ENCODE results near the gene PRKAB2.

Gene PRKAB2

DNA sequence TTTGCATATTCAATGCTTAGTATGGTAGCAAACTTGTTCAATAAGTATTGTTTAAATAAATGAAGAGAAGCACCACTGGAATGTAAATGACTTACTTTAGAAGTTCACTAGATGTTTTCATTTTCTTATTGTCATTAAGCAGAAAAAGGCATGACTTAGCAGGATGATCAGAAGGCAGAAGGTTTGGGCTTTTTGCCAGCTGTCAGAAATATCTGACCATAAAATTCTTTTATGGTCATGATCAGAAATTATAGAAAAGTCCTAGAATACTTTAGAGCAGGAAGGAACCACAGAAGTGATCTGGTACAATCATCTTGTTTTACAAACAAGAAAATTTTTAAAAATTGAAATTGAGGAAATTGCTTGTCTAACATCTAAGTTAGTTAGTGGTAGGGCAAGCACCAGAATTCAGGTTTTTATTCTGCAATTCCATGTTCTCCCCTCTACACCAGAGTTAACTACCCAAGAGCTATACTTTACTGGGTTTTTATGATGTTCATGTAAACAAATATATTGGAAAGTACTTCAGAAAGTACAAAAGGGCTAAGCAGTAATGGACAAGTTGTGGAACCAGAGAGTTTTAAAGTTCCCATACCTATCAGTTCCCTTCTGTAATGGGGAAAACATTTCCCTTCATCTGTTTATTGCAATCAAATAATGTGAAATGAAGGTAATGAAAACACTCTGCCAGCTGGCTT lies 42.7 kb upstream of the PRKAB2 start:
- no peak for DNase-seq (ENCODE audit: extremely low spot score)
- CTCF ChIA-PET = no interaction called here
- POLR2A ChIA-PET = no interaction called here
- no peak for TF ChIP-seq HDGF (IDR thresholded peaks at IDR 0.05; ENCODE audit: borderline replicate concordance)
- TF ChIP-seq, protein P1, sequence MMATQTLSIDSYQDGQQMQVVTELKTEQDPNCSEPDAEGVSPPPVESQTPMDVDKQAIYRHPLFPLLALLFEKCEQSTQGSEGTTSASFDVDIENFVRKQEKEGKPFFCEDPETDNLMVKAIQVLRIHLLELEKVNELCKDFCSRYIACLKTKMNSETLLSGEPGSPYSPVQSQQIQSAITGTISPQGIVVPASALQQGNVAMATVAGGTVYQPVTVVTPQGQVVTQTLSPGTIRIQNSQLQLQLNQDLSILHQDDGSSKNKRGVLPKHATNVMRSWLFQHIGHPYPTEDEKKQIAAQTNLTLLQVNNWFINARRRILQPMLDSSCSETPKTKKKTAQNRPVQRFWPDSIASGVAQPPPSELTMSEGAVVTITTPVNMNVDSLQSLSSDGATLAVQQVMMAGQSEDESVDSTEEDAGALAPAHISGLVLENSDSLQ (IDR thresholded peaks at IDR 0.05) = 0 out of 2 replicates have a peak, but pooled peaks have one; percentile 5
- TF ChIP-seq ARNT (IDR thresholded peaks at IDR 0.05) = no peak

DNA sequence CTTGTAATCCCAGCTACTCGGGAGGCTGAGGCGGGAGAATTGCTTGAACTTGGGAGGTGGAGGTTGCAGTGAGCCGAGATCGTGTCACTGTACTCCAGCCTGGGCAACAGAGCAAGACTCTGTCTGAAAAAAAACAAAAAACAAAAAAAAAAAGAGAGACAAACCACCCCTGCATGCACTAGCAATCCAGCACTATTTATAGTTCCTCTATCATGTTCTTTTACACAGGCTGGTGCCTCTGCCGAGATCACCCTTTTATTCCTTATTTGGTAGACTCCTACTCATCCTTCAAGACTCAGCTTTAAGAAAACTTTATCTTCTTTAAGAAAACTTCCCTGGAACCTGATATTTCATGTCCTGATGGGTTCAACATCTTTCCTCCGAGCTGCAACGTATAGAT lies 42.1 kb upstream of the PRKAB2 start:
- DNase-seq (ENCODE audit: extremely low spot score) = no peak
- CTCF ChIA-PET = no interaction called here
- TF ChIP-seq FOXM1 (IDR thresholded peaks at IDR 0.05; ENCODE audit: borderline replicate concordance) = no peak
- TF ChIP-seq ZNF384 (IDR thresholded peaks at IDR 0.05) = no peak
- TF ChIP-seq FOXK2 (IDR thresholded peaks at IDR 0.05) = no peak
- TF ChIP-seq FOXA1 (IDR thresholded peaks at IDR 0.05) = no peak
- TF ChIP-seq CTBP1 (IDR thresholded peaks at IDR 0.05; ENCODE audit: borderline replicate concordance) = no peak
- no peak for TF ChIP-seq SP1 (IDR thresholded peaks at IDR 0.05)
- no peak for TF ChIP-seq BHLHE40 (IDR thresholded peaks at IDR 0.05; ENCODE audit: borderline replicate concordance)
- no peak for TF ChIP-seq LEF1 (IDR thresholded peaks at IDR 0.05; ENCODE audit: borderline replicate concordance)
- TF ChIP-seq, protein P1 (IDR thresholded peaks at IDR 0.05) = no peak
- TF ChIP-seq TARDBP (IDR thresholded peaks at IDR 0.05) = no peak
- no peak for TF ChIP-seq ARNT (IDR thresholded peaks at IDR 0.05)
- TF ChIP-seq HDGF (IDR thresholded peaks at IDR 0.05; ENCODE audit: borderline replicate concordance) = no peak
- TF ChIP-seq NFRKB (IDR thresholded peaks at IDR 0.05) = no peak
- TF ChIP-seq SUZ12 (IDR thresholded peaks at IDR 0.05) = no peak
- no peak for TF ChIP-seq L3MBTL2 (conservative IDR thresholded peaks at IDR 0.05)
- TF ChIP-seq ELF4 (IDR thresholded peaks at IDR 0.05) = no peak
- POLR2A ChIA-PET = no interaction called here

DNA sequence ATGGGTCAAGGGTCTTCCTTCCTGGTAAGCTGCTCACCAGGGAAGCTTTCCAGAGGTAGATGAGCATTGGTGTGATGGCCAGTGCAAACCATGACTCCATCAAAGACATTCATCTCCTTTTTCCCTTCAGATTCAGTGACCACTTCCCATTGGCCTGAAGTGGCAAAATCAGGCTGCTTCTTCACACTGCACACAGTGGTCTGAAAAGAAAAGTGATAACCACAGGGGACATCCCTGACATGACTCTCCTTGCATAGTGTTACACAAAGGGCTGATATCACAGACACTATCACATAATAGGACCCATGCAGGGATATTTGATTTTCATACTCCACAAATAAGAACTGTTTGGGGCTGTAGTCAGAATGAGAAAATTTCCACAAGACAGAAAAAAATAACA lies 41.0 kb upstream of the PRKAB2 start:
- ChIA-PET POLR2A (no interaction called here), CTCF (no interaction called here)
- no peak for DNase-seq (ENCODE audit: extremely low spot score)
- TF ChIP-seq HDGF (IDR thresholded peaks at IDR 0.05; ENCODE audit: borderline replicate concordance) (no peak), L3MBTL2 (conservative IDR thresholded peaks at IDR 0.05) (no peak), ZNF384 (IDR thresholded peaks at IDR 0.05) (no peak), FOXM1 (IDR thresholded peaks at IDR 0.05; ENCODE audit: borderline replicate concordance) (no peak), FOXK2 (IDR thresholded peaks at IDR 0.05) (no peak), CTBP1 (IDR thresholded peaks at IDR 0.05; ENCODE audit: borderline replicate concordance) (no peak), NFRKB (IDR thresholded peaks at IDR 0.05) (no peak), FOXA1 (IDR thresholded peaks at IDR 0.05) (no peak), BHLHE40 (IDR thresholded peaks at IDR 0.05; ENCODE audit: borderline replicate concordance) (no peak), SP1 (IDR thresholded peaks at IDR 0.05) (no peak), ELF4 (IDR thresholded peaks at IDR 0.05) (no peak)
- TF ChIP-seq, protein P1 (IDR thresholded peaks at IDR 0.05) = no peak

DNA sequence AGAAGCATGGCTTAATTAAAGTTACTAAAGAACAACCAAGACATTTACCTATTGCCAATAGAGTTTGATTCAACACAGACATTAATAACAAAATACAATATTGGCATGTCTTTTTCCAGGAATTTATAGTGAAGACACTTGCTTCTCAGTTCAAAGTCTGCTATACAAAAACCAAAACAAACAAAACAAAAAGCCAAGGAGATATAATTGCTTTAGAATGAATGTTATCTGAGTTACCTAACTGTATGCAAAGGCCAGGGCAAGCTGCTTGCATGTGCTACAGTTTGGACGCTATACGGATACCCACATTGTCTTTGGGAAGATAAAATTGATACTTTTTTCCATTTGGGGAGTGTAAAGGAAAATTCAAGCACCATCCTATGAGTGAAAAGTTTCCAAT lies 39.3 kb upstream of the PRKAB2 start:
- DNase-seq (ENCODE audit: extremely low spot score) = no peak
- CTCF ChIA-PET = no interaction called here
- POLR2A ChIA-PET = interaction anchor here (0.8 kb wide), 1 partner anchor 31 kb away, joined by 3 read pairs; the partner anchor contains the start of gene CHD1L
- TF ChIP-seq ELF4 (IDR thresholded peaks at IDR 0.05) (no peak), ARNT (IDR thresholded peaks at IDR 0.05) (no peak), CTBP1 (IDR thresholded peaks at IDR 0.05; ENCODE audit: borderline replicate concordance) (no peak), SP1 (IDR thresholded peaks at IDR 0.05) (no peak), FOXM1 (IDR thresholded peaks at IDR 0.05; ENCODE audit: borderline replicate concordance) (no peak), TARDBP (IDR thresholded peaks at IDR 0.05) (no peak), FOXK2 (IDR thresholded peaks at IDR 0.05) (no peak), FOXA1 (IDR thresholded peaks at IDR 0.05) (no peak), BHLHE40 (IDR thresholded peaks at IDR 0.05; ENCODE audit: borderline replicate concordance) (no peak), LEF1 (IDR thresholded peaks at IDR 0.05; ENCODE audit: borderline replicate concordance) (no peak), NFRKB (IDR thresholded peaks at IDR 0.05) (no peak), ZNF384 (IDR thresholded peaks at IDR 0.05) (no peak), SUZ12 (IDR thresholded peaks at IDR 0.05) (no peak)
- TF ChIP-seq, protein P1 (IDR thresholded peaks at IDR 0.05) = no peak

DNA sequence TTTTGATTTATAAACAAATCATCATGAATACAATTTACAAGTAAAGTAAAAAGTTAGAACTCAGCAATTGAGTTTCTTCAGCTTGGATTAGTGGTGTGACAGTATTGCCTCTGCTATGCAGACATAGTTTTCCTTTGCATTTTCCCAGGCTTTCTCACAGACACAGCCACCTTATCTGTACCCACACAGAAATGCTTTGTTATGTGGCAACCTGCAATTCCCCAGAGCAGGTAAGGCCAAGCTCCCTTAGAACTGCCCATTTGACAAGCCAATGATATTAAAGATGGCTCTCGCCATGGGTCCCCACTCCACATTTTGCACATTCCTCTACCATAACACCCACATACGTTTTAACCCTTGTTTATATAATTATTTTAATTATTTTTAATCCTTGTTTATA lies 38.7 kb upstream of the PRKAB2 start:
- no peak for DNase-seq (ENCODE audit: extremely low spot score)
- CTCF ChIA-PET = no interaction called here
- TF ChIP-seq NFRKB (IDR thresholded peaks at IDR 0.05) (no peak), CTBP1 (IDR thresholded peaks at IDR 0.05; ENCODE audit: borderline replicate concordance) (no peak), SP1 (IDR thresholded peaks at IDR 0.05) (no peak)
- POLR2A ChIA-PET = no interaction called here

Measured in HEK293T (cell line).